ENCODE data around the gene SS18.

SS18 gene

DNA sequence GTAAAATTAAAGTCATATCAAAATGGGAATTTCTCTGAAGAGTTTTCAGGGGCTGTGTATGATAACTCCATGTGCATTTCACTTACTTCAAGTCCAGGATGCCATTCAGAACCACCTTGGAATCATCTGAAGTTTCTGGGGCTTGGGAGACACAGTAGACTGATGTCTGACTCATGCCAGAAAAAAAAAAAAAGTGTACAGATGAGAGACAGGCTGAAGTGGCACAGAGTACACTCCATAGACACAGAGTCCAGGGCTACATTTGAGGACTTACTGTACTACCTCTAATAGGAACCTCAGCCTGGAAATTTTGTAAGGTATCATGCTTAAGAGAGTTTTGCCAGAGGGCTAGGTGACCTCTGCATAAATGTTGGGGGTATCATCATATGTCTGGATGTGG, 92.0 kb downstream of the SS18 start:
- H3K4me3 ChIP-seq (ENCODE audit: control insufficient read depth, low read depth, low read length), result no peak overlapping the region
- no peak for DNase-seq (ENCODE audit: low read depth)
- no peak for TF ChIP-seq CTCF (IDR thresholded peaks at IDR 0.05; ENCODE audit: control insufficient read depth, insufficient read depth, low read depth, low read length, missing control alignments)

- H3K4me3 ChIP-seq (ENCODE audit: control insufficient read depth, low read depth, low read length), result no peak overlapping the region
- no peak for TF ChIP-seq CTCF (IDR thresholded peaks at IDR 0.05; ENCODE audit: control insufficient read depth, insufficient read depth, low read depth, low read length, missing control alignments)
- no peak for DNase-seq (ENCODE audit: low read depth)
Observed at GRCh38 chr18:25992566-25992965, 97.8 kb downstream of the SS18 start.

DNA sequence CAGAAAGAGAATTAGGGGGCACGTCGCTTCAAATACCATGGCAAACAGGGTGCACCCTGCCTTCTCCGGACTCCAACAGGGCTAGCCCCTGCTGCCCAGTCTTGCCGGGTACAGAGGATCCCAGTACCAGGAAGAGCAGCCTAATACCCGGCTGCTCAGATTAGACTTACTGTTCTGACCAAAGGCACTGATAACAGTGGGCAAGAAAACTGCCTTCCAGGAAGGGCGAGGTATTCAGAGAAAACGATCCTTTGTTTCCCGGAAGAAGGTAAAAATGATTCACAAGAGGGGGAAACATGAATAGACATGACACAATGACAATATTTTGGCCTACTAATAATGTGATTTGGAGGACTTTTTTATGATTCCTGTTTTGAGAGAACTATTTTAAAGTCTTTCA, 99.9 kb downstream of the SS18 start:
- no peak for DNase-seq (ENCODE audit: low read depth)
- no peak for TF ChIP-seq CTCF (IDR thresholded peaks at IDR 0.05; ENCODE audit: control insufficient read depth, insufficient read depth, low read depth, low read length, missing control alignments)
- no peak overlapping the region for H3K4me3 ChIP-seq (ENCODE audit: control insufficient read depth, low read depth, low read length)

DNA sequence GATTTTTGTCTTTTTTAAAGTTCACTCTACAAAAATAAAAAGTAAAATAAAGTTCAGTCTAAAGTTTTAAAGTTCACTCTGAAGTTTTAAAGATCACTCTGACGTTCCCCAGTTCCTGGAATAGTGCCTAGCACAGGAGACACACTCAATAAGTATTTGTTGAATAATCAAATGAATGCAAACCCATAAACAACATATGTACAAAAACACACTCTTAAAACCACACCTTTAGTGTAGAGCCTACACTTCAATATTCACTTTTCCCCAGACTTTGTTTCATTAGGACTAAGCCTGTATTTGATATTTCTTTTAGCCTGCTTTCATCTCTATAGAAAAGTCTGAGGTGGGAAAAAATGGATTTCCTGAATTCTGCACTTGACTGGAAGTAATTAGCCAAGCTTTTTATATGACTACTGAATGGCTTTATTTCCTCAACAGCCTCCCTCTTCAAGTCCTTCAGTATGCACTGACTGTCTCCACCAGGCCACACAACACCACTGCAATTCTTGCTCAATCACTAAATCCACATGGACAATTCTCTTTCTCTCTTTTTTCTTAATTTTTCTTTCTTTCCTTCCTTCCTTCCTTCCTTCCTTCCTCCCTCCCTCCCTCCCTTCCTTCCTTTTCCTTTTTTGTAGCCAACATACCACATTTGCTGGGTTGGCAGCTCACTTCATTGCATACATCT, 104.6 kb downstream of the SS18 start:
- no peak for TF ChIP-seq CTCF (IDR thresholded peaks at IDR 0.05; ENCODE audit: control insufficient read depth, insufficient read depth, low read depth, low read length, missing control alignments)

DNA sequence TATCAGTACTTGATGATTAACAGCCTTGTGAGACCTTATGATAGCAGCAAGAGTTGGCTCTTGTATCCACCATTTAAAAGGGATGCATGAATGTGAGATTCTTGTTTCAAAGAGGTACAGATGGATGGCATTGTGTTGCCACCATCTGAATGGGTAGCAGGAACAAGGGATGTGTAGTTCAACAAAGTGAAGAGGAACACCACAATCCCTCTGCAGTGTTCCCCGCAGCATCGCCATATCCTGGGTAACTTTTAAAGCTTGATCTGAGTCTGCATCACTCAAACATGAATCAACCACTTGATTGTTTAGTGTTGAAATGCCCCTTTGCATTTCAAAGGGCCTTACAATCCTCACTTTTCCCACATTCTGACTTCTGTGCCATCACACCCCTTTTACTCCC, 106.7 kb downstream of the SS18 start:
- DNase-seq (ENCODE audit: low read depth), result no peak
- no peak for TF ChIP-seq CTCF (IDR thresholded peaks at IDR 0.05; ENCODE audit: control insufficient read depth, insufficient read depth, low read depth, low read length, missing control alignments)
- no peak overlapping the region for H3K4me3 ChIP-seq (ENCODE audit: control insufficient read depth, low read depth, low read length)

More for the DNA sequence above, 104.6 kb downstream of the SS18 start:
- no peak for DNase-seq (ENCODE audit: low read depth)
- H3K4me3 ChIP-seq (ENCODE audit: control insufficient read depth, low read depth, low read length), result no peak overlapping the region

DNA sequence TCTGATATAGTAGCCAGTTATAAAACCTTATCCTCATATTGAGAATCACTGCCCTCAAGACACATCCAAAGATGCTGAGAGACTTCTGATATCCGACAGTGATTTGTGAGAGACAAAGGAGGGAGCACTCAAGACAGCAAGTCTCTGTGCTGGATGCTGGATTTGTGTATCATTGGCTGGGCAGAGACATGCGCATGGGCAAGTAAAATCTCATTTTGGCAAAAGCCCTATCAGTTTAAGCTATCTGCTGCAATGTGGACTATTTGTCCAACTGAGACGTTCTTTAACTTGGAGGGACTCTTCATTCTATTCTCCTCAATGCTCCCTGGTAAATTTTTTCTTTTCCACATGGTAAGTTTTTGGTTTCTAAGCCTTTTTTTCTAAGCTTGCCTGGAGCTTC, 107.5 kb downstream of the SS18 start:
- DNase-seq (ENCODE audit: low read depth), result no peak
- no peak overlapping the region for H3K4me3 ChIP-seq (ENCODE audit: control insufficient read depth, low read depth, low read length)
- TF ChIP-seq CTCF (IDR thresholded peaks at IDR 0.05; ENCODE audit: control insufficient read depth, insufficient read depth, low read depth, low read length, missing control alignments), result no peak
